Measurements from ENCODE around the gene IQCE.
"Not testable (repeated sequence)": the region's sequence is repeated elsewhere in the genome, so short reads cannot be mapped to it uniquely, and the experiment has no call there.

The IQCE gene

DNA sequence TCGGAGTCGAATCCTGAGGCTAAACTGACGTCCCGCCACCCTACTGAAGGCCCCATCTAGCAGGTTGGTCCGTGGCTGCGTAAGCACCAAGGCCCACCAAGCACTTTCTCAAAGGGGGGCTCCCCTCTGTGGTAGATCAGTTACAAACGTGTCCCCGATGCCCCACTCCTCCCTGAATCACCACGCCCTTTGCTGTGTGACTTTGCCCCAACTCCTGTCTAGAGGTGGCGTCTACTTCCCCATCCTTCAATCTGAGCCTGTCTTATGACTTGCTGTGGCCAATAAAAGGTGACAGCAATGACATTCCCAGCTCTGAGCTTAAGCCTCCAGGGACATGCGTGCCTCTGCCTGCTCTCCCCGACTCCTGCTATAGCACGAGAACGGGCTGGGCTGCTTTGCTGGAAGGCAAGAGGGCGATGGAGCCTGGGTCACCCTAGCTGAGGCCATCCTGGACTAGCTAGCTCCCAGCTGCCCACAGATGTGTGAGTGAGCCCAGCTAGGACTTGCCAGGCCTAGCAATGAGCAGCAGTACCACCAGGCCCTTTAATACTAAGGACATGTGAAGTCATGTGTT, 26.5 kb upstream of the IQCE start:
- not testable (repeated sequence) for DNase-seq (ENCODE audit: low spot score)

DNA sequence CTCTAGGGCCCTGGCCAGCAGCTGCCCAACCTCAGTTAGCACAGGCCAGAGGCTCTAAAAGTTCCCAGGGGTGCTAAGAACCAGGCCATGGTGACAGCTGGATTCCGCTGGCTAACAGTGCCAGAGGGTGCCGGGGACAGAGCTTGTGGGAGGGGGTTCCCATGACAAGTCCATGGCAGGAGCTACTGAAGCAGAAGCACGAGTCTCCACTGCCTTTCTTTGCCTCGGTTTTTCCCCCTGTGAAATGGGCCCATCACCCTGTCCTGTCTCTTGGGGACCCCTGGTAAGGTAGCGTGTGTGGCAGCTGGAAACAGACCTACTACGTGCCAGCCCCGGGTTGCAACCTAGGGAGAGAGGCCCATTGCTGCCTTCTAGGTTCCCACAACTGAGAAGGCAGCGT, 26.0 kb upstream of the IQCE start:
- not testable (repeated sequence) for DNase-seq (ENCODE audit: low spot score)

DNA sequence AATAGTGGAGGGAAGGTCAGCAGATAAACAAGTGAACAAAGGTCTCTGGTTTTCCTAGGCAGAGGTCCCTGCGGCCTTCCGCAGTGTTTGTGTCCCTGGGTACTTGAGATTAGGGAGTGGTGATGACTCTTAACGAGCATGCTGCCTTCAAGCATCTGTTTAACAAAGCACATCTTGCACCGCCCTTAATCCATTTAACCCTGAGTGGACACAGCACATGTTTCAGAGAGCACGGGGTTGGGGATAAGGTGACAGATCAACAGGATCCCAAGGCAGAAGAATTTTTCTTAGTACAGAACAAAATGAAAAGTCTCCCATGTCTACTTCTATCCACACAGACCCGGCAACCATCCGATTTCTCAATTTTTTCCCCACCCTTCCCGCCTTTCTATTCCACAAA, 25.2 kb upstream of the IQCE start:
- not testable (repeated sequence) for DNase-seq (ENCODE audit: low spot score)

DNA sequence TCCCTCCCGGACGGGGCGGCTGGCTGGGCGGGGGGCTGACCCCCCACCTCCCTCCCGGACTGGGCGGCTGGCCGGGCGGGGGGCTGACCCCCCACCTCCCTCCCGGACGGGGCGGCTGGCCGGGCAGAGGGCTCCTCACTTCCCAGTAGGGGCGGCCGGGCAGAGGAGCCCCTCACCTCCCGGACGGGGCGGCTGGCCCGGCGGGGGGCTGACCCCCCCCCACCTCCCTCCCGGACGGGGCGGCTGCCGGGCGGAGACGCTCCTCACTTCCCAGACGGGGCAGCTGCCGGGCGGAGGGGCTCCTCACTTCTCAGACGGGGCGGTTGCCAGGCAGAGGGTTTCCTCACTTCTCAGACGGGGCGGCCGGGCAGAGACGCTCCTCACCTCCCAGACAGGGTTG, 24.6 kb upstream of the IQCE start:
- not testable (repeated sequence) for DNase-seq (ENCODE audit: low spot score)

DNA sequence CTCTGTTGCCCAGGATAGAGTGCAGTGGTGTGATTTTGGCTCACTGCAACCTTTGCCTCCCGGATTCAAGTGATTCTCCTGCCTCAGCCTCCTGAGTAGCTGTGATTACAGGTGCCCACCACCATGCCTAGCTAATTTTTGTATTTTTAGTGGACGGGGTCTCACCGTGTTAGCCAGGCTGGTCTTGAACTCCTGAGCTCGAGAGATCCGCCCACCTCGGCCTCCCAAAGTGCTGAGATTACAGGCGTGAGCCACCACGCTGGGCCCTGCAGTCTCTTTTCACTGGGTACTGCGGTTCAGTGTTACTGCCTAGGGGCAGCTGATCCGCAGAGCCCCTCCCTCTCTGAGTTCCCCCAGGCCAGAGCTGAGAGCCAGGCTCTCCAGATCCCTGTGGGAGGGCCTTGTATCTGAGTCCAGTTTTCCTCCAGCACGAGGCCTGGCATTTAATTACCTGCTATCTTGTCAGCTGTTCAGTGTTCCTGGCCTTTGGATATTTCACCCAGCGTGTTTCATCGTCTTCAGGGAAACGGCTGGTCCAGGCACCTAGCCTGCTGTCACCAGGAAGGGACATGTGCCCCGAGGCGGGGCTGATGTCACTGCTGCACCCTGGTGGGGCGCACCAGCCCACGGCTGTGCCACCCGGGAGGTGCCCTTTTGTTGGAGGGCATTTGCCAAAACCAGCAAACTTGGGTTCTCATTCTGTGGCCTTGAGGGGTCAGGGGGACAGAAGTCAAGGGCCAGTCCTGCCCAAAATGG, 22.7 kb upstream of the IQCE start:
- DNase-seq (ENCODE audit: low spot score), result not testable (repeated sequence)

DNA sequence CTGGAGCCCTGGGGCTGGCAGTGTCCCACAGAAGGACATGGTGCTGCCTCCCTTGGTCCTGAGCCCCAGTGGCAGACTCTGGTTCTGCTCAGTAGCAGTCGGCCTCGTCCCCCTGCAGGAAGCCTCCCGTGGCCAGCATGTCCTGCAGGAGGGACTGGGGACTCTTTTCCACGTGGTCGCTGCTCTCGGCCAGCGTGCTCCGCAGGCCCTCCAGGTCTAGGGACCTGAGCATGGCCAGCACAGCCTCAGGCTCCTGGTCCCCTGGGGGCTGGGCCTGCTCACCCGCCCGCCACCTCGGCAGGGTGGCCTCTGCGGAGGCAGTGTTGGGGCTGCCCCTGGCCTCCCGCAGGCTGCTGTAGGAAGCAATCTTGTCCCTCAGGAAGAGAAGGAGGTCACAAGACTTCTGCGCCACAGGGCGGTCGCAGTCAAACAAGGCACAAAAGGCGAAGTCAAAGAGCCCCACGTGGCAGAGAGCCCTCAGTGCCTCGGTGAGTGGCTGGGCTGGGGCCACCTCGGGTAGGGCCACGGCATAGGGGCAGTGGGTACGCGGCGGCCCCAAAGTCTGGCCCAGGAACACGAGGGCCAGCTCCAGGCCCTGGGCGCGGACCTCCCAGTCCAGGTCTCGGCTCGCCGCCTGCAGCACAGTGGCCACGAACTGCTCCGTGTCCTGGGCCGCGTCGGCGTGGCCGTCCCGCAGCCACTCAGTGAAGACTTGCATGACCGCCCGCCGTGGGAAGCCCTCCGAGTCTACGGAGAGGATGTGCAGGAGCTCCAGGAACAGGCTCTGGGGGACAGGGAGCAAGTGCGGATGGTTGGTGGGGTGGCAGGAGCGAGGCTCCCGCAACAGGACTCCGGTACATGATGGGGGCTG, 20.6 kb upstream of the IQCE start:
- no peak for DNase-seq (ENCODE audit: low spot score)

GRCh38 chr7:2539031-2539911, 19.5 kb upstream of the IQCE start:
- no peak for DNase-seq (ENCODE audit: low spot score)

DNA sequence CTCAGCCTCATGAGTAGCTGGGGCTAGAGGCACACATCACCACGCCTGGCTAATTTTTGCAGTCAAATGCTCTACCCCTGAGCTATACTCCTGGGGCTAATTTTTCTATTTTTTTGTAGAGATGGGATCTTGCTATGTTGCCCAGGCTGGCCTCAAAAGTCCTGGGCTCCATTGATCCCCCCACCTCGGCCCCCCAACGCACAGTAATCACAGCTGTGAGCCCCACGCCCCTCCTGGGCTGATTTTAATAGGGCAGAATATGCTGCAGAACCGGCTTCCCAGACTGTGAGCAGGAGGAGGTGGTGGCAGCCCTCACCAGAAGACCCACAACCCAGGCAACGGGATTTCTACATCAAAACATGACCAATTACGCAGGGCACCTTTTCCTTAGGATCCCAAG, 18.6 kb upstream of the IQCE start:
- no peak for DNase-seq (ENCODE audit: low spot score)

GRCh38 chr7:2540641-2541051, 18.1 kb upstream of the IQCE start:
- DNase-seq (ENCODE audit: low spot score), result no peak

GRCh38 chr7:2541291-2542010, 17.3 kb upstream of the IQCE start:
- DNase-seq (ENCODE audit: low spot score), result no peak

DNA sequence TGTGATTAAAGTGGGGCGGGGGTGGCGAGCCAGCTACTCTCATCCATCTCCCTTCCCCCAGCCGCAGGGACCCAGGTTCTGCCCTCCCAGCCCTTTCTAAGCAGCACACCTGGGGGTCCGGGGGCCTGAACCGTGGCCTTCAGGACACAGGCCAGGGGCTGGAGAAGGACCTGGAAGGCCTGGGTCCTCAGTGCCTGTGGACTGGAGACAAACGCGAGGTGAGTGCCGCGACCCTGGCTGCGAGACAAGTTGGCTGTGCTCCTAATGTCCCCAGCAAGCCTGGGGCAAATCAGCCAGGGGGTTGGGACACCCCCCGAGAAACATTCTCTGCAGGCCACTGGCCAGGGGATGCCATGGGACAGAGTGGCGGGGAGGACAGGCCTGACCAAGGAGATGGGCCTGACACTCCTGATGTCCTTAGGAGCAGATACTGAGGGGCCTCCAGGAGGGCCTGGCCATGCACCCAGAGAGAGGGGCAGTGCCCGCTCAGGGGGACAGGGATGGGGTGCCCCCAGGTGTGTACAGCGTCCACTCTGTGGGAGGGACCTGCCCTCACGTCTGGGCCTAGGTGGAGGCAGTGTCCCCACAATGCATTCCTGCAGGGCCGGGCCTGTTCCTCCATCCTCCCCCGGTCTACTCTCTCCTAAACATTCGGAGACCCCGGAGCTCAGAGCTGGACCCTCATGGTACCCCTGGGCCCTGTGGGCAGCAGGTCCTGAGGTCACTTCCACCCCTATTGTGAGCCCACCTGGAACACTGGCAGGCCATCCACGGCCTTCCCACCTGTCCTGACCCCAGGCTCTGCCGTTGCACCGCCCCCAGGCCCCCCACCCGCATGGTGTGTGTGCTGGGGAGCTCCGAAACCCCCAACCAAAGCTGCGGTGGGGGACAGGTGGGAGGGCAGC, 16.5 kb upstream of the IQCE start:
- DNase-seq (ENCODE audit: low spot score), result no peak

GRCh38 chr7:2542916-2543871, 15.6 kb upstream of the IQCE start:
- no peak for DNase-seq (ENCODE audit: low spot score)

GRCh38 chr7:2544541-2545188, 14.1 kb upstream of the IQCE start:
- no peak for DNase-seq (ENCODE audit: low spot score)

DNA sequence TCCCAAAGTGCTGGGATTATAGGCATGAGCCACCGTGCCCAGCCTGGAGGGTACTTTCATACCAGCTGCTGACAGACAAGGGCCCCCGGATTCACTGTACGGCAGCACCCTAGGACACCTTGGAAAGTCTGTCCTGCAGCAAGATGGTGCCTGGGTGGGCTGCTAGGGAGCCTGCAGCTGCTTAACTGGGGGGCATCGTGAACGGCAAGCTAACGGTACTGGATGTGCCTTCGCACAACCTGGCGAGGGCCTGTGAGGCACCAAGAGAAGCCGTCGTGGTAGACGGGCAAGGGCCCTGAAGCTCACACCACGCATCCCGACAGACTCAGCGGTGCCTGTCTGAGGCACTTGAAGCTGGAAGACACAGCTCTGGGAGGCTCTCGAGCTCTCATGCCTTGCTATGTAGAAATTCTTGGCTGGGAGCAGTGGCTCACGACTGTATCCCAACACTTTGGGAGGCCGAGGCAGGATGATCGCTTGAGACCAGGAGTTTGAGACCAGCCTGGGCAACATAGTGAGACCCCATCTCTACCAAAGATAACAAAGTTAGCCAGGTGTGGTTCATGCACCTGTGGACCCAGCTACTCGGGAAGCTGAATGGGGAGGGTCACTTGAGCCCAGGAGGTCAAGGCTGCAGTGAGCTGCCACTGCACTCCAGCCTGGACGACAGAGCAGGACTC, 12.9 kb upstream of the IQCE start:
- no peak for DNase-seq (ENCODE audit: low spot score)

DNA sequence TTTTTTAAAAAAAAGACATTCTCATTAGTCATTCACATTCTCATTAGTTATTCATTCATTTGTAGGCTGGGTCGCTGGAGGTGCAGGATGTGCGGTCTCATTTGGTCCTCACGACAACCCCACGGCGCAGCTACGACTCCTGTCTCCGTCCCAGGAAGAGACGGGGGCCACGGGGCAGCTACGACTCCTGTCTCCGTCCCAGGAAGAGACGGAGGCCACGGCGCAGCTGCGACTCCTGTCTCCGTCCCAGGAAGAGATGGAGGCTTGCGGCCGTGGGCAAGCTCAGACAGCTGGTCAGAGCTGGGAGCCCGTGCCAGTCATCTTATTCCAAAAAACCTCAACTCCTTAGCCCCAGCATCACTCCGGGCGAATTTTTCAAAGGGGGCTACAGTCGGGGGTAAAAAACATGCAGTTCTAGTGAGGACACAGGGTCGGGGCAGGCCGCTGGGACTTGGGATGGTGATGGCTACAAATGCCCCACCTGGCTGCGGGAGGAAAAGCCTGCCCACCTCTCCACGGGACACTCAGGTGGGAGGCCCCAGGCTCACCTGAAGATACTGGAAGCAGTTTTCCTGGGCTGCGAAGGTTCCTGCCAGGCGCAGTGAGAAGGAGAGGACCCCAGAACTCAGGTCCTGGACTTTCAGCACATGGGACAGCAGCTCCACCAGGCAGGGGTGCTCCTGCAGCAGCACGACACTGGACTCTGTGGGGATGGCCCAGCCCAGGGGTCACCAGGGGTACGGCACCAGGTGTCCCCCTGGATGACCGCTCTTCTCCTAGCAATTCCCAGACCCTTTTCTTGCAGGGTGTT, 11.8 kb upstream of the IQCE start:
- no peak for DNase-seq (ENCODE audit: low spot score)

- DNase-seq (ENCODE audit: low spot score), result no peak
These were observed 7.4 kb upstream of the IQCE start for GRCh38 chr7:2551418-2551817.

GRCh38 chr7:2553108-2553507, 5.7 kb upstream of the IQCE start:
- DNase-seq (ENCODE audit: low spot score), result no peak

Measured in globus pallidus (tissue), 1 donor.